8988T (cell line): ENCODE data around the gene IMMP2L.

ENCODE experiments used
- DNase-seq: peaks from one replicate; pipeline ENCODE4 v3.0.0; 2011

Gene IMMP2L

DNA sequence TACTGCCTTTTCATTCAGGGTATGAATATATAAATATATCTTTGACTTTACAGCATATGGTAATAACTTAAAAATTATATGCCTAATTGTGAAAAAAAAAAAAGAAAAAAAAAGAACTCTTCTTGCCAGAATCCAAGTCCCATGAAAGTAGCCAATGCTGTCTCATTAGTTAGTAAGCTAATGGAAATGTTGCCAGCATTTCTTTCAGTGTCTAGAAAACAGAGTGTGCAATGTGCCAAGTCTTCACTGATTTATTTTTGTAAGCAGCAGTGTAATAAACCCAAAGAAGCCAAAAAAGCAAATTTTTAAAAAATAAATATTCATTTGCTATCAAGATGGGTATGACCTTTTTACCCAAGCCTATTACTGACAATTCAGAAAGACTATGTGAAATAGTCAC, 502.5 kb downstream of the IMMP2L start:
- DNase-seq, result no peak

- no peak for DNase-seq
These were observed 505.2 kb downstream of the IMMP2L start for GRCh38 chr7:111057066-111057465.

- no peak for DNase-seq
These were observed 505.9 kb downstream of the IMMP2L start for GRCh38 chr7:111056371-111056770.

DNA sequence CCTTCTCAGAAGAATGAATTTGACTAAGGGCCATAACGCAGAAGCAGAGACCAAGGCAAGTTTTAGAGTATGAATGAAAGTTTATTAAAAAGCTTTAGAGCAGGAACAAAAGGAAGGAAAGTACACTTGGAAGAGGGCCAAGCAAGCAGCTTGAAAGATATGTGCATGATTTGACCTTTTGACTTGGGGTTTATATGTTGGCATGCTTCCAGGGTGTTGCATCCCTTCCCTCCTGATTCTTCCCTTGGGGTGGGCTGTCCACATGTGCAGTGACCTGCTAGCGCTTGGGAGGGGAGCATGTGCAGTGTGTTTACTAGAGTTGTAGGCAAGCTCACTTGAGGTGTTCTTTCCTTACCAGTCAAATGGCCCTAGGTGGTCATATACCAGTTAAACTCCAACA, 509.3 kb downstream of the IMMP2L start:
- no peak for DNase-seq

DNA sequence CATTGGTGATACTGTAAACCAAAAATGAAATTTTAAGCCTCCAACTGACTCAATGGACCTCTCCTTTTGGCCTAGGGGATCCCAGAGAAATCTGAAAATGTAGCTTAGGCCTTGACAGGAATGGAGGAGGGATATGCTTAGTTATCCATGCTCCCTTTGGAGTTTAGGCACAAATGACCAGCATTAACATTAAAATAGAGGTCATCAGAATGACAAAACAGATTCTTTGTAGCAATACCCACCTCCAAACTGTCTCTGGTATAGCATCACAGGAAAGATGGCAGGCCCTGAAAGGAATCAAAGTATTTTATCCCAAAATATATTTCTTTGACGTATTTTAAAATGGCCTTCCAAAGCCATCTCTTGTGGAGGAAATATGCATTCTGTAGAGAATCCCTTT, 510.5 kb downstream of the IMMP2L start:
- DNase-seq, result no peak

DNA sequence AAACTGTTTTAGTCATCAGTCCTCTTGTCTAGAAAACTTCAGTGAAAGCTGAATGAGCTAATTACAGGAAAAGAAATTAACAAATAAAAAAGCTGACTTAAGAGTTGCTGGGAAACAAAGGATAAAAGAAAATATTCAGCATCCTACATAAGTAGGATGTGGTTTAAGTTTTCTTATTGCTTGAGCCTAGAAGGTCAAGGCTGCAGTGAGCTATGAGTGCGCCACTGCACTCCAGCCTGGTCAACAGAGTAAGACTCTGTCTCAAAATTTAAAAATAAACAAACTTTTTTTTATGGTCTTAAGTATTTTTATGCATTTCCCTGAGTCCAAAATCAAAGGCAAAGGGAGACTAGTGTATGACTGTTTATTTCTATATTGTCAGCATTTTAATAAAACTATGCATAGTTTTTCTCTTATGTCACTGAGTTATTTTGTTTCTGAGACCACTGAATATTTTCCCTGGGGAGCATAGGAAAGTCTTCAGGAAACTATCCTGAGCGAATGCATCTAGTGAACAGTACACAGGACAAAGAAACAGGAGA, 511.3 kb downstream of the IMMP2L start:
- DNase-seq, result no peak

DNA sequence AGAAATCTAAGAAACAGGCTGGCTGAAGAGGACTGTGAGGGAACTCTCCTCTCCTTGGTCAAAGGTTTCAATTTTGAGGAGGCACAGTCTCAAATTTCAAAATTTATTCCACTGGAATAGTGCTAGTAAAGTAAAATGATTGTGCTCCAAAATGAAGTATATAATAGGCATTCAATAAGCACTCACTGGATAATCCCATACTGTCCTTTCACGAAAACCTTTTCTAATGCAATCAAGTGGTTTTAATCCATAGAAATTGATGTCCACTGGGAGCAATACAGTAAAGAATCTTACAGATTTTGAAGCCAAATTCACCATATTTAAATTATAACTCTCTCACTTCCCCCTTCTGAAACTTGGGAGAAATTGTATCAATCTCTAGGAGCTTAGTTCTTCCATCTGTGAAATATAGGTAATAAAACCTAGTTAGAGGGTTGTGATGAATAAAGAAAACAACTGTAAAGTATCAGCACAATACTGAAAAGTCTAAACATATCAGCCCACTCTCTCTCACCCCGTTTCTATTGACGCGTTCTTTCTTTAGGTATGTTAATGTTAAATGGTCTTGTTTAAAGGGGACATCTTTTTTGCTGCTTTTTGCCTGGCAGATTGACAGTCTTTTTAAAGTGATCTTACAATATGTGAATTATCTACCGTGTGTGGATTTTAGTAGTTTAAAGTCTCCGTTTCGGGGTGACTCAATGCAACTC, 512.2 kb downstream of the IMMP2L start:
- no peak for DNase-seq

- DNase-seq, result no peak
These were observed 514.7 kb downstream of the IMMP2L start for GRCh38 chr7:111047595-111047994.

- no peak for DNase-seq
These were observed 516.8 kb downstream of the IMMP2L start for GRCh38 chr7:111045449-111045848.

- DNase-seq, result no peak
These were observed 518.7 kb downstream of the IMMP2L start for GRCh38 chr7:111043561-111043960.

- DNase-seq, result no peak
These were observed 519.5 kb downstream of the IMMP2L start for GRCh38 chr7:111042842-111043241.

GRCh38 chr7:111041577-111041976, 520.7 kb downstream of the IMMP2L start:
- DNase-seq, result no peak

DNA sequence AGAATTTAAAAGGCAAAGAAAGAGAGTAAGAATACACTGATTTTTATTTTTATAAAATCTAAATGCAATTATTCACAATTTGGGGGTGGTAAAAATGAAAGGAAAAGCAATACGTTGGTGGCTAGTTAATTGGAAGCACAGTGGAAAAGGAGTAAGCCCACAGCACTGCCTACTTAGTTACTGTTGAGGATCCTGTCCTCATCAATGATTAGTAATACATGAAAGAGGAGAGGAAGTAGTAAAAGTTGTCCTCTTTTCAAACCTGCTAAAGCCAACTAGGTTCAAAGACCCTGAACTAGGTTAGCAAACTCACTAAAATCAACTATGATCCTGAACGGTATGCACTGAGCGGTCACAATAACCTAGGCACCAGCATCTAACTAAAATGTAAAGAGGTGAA, 524.1 kb downstream of the IMMP2L start:
- DNase-seq, result no peak

GRCh38 chr7:111031916-111032315, 530.4 kb downstream of the IMMP2L start:
- no peak for DNase-seq

DNA sequence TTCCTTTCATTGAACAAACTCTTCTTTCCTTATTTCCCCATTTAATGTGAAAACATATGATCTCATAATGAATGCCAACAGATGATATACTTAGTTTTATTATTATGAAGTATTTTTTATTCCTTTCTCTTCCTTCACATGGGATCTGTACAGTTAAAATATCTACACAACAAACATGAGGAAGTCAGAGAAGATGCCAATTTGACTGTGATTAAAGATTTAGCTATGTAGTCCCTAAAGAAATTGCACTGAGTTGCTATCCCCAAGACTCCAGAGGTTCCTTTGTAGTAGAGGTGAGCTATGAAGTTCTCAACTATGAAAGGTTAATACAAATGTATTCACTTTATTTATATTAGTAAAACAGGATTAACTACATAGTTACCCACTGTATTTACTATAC, 532.0 kb downstream of the IMMP2L start:
- DNase-seq, result no peak

- no peak for DNase-seq
These were observed 532.6 kb downstream of the IMMP2L start for GRCh38 chr7:111029574-111030251.

DNA sequence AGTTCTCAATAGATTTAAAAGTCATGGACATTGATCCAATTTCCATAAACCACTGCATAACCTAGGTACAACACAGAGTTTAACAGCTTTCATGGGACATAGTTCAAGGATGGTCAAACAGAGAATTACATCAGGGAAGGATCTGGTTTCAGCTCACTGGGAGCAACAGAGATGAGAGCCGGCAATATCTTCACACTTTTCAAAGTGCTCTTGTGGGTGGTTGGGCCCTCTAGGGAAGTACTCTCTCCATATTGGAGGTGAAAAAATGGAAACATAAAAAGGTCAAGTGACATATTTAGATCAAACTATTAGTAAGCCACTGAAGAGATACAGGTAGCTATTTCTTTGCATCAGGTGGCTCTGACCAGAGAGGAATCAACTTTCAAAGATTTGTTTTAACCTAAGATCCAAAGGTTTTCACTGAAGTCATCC, 533.1 kb downstream of the IMMP2L start:
- DNase-seq, result no peak

- no peak for DNase-seq
These were observed 534.9 kb downstream of the IMMP2L start for GRCh38 chr7:111027396-111027795.

- DNase-seq, result no peak
These were observed 535.5 kb downstream of the IMMP2L start for GRCh38 chr7:111026806-111027205.

DNA sequence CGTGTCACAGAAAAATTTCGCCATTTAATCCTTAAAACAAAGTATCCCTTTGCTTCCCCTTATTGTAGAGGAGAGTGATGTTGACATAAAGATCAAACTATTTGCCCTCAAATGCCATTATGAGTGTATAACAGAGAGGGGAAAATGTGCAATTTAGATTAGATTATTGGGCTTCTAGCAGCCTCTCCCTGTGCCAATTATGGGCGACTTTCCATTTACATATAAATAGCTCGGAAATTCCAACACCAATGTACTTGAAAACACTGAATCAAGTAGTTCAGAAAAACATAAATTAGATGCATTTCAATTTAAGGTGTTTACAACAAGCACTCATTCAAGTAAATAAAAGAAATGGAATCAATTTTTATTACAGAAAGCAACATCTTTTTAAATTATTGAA, 535.9 kb downstream of the IMMP2L start:
- no peak for DNase-seq

- DNase-seq, result no peak
These were observed 537.3 kb downstream of the IMMP2L start for GRCh38 chr7:111025006-111025405.

GRCh38 chr7:111018960-111019736, 543.1 kb downstream of the IMMP2L start:
- DNase-seq, result no peak

DNA sequence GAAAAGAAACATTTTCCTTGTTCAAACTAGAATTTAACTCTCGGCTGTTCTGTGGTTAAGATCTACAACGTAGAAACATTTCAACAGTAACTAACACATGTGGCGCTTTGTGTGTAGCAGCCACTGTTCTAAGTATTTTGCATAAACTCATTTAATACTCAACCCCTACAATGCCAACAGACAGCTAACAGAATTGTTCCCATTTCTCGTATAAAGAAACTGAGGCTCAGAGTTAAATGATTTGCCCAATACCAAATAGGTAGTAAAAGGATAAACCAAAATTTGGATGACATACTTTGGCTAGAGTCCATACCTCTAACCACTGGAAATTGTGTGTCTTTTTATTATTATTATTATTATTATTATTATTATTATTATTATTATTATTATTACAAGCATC, 543.8 kb downstream of the IMMP2L start:
- DNase-seq, result no peak

GRCh38 chr7:111014079-111014478, 548.2 kb downstream of the IMMP2L start:
- no peak for DNase-seq
